Raji (cell line): ENCODE measurements around the gene PLA2G2F.

Source experiments
- POLR2A ChIP-seq: IDR thresholded peaks from 2 replicates; pipeline ENCODE4 v1.6.1; 2011; ENCODE audit warnings: low read depth, low read length, control low read depth; ENCODE audit not compliant: insufficient read depth

Gene PLA2G2F

GRCh38 chr1:20138961-20139550 lies at the start of gene PLA2G2F:
Gene PLA2G2F, plus strand, starts transcription at chr1:20139323. Its CDS starts 105 bp downstream, at chr1:20139428.
- no peak for TF ChIP-seq POLR2A

- no peak for TF ChIP-seq POLR2A
These were observed 49.6 kb upstream of the PLA2G2F start for GRCh38 chr1:20089328-20090077.

DNA sequence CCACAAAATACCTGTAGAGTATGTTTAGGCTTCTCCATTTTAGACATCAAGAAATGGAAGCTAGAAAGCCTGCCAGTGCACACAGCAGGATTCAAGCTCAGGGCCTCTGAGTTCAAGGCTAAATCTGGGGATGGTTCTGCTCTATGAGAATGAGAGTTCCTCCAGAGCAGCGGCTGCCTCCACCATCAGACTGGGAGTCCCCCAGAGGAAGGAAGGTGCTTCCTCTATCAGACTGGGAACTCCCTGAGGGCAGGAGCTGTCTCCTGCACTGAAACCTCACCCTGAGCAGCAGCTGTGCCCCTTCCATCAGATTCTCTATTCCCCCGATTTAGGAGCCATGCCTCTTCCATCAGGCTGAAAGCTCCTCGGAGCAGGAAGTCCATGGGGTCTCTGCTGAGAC lies 49.0 kb upstream of the PLA2G2F start:
- TF ChIP-seq POLR2A, result no peak

DNA sequence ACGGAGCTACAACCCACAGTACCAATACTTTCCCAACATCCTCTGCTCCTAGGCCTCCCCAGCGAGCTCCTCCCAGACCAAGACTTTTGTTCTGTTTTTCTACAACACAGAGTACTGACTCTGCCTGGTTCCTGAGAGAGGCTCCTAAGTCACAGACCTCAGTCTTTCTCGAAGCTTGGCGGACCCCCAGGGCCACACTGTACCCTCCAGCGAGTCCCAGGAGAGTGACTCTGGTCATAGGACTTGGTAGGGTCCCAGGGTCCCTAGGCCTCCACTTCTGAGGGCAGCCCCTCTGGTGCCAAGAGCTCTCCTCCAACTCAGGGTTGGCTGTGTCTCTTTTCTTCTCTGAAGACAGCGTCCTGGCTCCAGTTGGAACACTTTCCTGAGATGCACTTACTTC lies 48.5 kb upstream of the PLA2G2F start:
- no peak for TF ChIP-seq POLR2A

GRCh38 chr1:20093303-20093702 lies 45.8 kb upstream of the PLA2G2F start:
- TF ChIP-seq POLR2A, result no peak

GRCh38 chr1:20093940-20094391 lies 45.2 kb upstream of the PLA2G2F start:
- TF ChIP-seq POLR2A, result no peak

DNA sequence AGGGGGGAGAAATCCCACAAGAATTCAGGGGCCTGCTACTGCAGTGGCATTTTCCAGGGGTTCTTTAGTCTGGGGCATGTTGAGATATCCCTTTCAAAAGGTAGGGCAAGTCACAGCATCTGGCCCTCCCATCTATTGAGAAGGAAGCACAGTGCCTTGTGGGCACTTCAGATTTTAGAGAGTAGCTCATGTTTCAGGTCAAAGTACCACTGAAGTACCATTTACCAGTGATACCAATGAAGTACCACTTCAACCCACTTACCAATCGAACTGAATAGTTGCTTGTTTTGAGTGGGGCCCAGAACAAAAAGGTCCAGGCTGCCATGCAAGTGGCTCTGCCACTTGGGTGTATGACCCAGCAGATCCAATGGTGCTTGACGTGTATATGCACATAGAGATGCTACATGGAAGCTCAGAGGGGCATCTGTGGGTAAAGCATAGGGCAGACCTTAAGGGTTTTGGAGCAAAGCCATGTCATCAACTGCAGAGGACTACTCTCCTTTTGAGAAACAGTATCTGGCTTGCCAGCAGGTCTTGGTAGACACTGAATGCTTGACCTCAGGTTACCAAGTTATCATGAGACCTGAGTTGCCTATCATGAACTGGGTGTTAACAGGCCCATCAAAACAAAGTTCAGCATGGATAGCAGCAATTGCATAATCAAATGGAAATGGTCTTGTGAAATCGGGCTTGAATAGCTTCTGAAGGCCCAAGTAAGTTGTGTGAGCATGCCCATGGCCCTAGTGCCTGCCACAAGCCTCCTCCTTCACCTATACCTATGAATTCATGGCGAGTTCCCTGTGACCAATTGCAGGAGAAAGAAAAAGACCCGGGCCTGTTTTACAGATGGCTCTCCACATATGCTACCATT lies 43.3 kb upstream of the PLA2G2F start:
- no peak for TF ChIP-seq POLR2A

DNA sequence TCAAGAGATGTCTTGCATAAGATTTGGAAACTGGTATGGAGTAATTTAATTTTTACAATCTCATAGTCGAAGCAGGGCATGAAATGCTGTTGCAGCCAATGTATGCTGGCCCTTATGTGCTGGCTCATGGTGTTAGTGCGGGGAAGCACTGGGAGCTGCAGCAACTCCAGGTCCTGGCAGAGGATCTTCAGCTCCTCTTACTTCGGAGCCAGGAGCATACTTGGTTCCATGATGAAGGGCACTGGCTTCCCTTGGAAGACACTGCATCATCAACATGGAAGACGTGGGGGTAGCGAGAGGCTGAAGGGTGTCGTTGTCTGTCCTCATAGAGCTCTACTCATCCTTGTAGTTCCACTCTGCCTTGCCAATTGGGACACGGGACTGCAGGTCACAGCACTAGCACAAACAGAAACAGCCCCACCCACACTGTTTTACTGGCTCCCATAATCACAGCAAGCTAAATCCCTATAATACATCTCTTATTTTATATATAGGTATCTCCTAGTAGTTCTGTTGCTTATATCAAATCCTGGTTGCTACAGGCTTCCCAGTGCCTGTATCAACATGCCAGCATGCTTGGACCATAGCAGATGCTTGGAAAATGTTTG lies 42.2 kb upstream of the PLA2G2F start:
- no peak for TF ChIP-seq POLR2A

DNA sequence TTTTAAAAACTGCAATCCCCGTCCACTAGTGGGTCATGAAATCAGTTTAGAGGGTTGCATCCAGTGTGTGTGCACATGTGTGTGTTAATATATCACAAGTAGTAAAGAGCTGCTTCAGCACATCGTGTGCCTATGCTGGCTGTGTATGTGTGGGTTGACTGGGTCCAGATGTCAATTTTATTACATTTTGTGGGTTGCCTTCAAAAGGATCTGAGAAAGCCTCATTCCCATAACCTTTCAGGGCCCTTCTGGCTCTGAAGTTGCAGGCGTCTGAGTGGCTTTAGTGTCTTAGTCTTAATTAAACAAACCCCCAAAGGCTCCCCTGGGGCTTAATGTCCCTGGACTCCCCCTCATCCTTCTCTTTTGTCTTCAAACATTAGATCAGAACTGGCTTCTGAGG lies 39.6 kb upstream of the PLA2G2F start:
- no peak for TF ChIP-seq POLR2A

GRCh38 chr1:20100632-20101355 lies 38.3 kb upstream of the PLA2G2F start:
- no peak for TF ChIP-seq POLR2A

- TF ChIP-seq POLR2A, result no peak
These were observed 36.2 kb upstream of the PLA2G2F start for GRCh38 chr1:20102875-20103274.

DNA sequence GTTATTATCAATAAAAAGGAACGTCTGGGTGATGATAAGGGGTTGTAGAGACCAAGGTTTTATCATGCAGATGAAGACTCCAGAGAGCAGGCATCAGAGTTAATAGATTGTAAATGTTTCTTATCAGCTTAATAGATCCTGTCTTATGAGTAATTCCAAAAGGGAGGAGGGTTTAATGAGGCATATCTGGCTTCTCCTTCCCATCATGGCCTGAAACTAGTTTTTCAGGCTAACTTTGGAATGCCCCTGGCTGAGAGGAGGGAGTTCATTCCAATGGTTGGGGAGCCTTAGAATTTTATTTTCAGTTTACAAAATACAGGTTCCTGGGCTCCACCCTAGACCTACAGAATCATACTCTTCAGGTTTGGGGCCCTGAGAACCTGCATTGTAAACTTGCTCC lies 33.3 kb upstream of the PLA2G2F start:
- no peak for TF ChIP-seq POLR2A

DNA sequence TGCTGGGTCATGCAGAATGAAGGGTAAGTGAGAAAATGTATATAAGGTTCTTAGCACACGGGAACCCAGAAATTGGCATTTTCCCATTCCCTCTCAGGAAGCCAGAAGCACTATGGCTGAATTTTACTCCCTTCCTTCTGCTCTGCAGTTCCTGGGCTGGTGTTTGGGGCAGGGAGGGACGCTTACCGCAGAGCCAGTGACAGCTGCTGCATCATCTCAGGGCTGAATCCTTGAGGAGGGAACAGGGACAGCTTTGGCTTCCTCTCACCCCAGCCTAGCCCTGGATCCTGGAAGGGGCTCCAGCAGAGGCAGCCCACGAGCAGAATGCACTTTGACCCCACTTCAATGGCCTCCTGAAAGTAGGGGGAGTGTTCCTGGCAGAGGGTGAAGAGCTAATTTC lies 31.8 kb upstream of the PLA2G2F start:
- TF ChIP-seq POLR2A, result no peak

DNA sequence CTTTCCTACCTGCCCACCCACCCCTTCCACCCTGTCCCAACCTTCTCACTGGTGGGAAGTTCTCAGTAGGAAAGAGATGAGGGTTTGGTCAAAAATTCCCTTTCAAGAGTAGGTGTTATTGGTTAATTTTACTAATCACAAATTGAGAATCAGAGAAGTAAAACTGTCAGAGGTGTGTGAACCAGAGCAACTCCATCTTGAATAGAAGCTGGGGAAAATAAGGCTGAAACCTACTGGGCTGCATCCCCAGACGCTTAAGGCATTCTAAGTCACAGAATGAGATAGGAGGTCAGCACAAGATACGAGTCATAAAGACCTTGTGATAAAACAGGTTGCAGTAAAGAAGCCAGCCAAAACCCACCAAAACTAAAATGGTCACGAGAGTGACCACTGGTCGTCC lies 31.3 kb upstream of the PLA2G2F start:
- no peak for TF ChIP-seq POLR2A
